ENCODE results near the gene MYH14. TPM values are rescaled to one million over a fixed set of nuclear protein-coding genes. Genes with fewer than 3 reads are reported as not detected.

Gene MYH14
- total RNA-seq, 2 experiments from 2014 or later, result not detected

DNA sequence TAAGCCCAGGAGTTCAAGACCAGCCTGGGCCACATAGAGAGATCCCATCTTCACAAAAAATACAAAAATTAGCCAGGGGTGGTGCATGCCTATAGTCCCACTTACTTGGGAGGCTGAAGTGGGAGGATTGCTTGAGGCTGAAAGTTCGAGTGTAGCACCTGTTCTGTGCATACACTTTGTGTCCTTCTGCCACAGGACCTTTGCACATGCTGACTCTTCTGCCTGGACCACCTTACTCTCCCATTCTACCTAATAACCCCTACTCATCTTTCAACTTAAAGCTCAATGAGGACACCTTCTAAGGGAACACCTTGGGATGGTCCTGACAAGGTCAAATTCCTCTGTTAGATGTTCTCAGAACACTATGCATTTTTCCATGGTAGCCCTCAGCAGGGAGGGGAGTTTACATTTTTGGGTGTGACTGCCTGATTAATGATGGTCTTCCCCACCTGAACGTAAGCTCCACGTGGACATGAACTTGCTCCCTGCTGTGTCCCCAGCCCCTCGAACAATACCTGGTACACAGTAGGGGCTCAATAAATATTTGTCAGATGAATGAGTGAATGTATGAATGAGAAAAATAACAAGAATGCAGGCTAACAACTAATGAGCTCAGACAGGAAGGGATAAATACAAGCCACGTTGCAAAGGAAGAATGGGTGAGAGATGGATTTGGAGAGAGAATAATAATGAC is 29.2 kb upstream of the MYH14 start:
- TF ChIP-seq, protein P1, sequence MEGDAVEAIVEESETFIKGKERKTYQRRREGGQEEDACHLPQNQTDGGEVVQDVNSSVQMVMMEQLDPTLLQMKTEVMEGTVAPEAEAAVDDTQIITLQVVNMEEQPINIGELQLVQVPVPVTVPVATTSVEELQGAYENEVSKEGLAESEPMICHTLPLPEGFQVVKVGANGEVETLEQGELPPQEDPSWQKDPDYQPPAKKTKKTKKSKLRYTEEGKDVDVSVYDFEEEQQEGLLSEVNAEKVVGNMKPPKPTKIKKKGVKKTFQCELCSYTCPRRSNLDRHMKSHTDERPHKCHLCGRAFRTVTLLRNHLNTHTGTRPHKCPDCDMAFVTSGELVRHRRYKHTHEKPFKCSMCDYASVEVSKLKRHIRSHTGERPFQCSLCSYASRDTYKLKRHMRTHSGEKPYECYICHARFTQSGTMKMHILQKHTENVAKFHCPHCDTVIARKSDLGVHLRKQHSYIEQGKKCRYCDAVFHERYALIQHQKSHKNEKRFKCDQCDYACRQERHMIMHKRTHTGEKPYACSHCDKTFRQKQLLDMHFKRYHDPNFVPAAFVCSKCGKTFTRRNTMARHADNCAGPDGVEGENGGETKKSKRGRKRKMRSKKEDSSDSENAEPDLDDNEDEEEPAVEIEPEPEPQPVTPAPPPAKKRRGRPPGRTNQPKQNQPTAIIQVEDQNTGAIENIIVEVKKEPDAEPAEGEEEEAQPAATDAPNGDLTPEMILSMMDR (IDR thresholded peaks at IDR 0.05), result no peak
- peaks cover 22% of the 10 kb centered on the region for H3K27me3 Mint-ChIP-seq
- no peaks in the 10 kb centered on the region for H3K4me1 Mint-ChIP-seq (ENCODE audit: low read depth)
- no peak for ATAC-seq
- intact Hi-C loops (cut with micrococcal nuclease), result no loop called here
- ChIA-PET CTCF (no interaction called here), POLR2A (no interaction called here)
- no peak for DNase-seq
- H3K36me3 Mint-ChIP-seq (ENCODE audit: low read depth), result no peaks in the 10 kb centered on the region
- no peaks in the 10 kb centered on the region for H3K9me3 Mint-ChIP-seq
- H3K27ac Mint-ChIP-seq, result no peak overlapping the region
- no peak overlapping the region for H3K4me3 Mint-ChIP-seq

- ChIA-PET POLR2A (interaction anchor here (0.6 kb wide), 1 partner anchor 18 kb away, joined by 3 read pairs; no protein-coding TSS in a partner anchor), CTCF (no interaction called here)
- no peaks in the 10 kb centered on the region for H3K9me3 Mint-ChIP-seq
- ATAC-seq (no peak), DNase-seq (no peak)
- H3K4me3 Mint-ChIP-seq, result no peak overlapping the region
- TF ChIP-seq, protein P1 (IDR thresholded peaks at IDR 0.05), result no peak
- H3K36me3 Mint-ChIP-seq (ENCODE audit: low read depth), result no peaks in the 10 kb centered on the region
- H3K27ac Mint-ChIP-seq, result no peak overlapping the region
- no peaks in the 10 kb centered on the region for H3K4me1 Mint-ChIP-seq (ENCODE audit: low read depth)
- peaks cover 23% of the 10 kb centered on the region for H3K27me3 Mint-ChIP-seq
- intact Hi-C loops (cut with micrococcal nuclease), result no loop called here
Measured at GRCh38 chr19:50175924-50176323, 27.5 kb upstream of the MYH14 start.

DNA sequence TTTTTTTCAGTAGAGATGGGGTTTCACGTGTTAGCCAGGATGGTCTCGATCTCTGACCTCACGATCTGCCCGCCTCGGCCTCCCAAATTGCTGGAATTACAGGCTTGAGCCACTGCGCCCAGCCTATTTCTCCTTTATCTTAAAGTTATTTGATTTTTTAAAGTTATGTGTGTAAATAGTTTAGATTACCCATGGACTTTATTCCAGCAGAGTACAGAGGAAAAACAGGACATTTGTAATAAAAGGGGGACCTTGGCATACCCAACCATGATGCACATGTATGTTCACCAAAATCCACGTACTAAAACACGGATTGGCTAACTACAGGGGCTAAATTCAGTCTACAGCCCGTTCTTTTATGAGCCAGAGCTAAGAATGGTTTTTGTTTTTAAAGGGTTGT is 26.6 kb upstream of the MYH14 start:
- no peak for DNase-seq
- Mint-ChIP-seq H3K4me3 (no peak overlapping the region), H3K36me3 (ENCODE audit: low read depth) (no peaks in the 10 kb centered on the region), H3K4me1 (ENCODE audit: low read depth) (no peaks in the 10 kb centered on the region), H3K9me3 (no peaks in the 10 kb centered on the region), H3K27me3 (peaks cover 24% of the 10 kb centered on the region), H3K27ac (no peak overlapping the region)
- ATAC-seq, result no peak
- CTCF ChIA-PET, result no interaction called here
- TF ChIP-seq, protein P1 (IDR thresholded peaks at IDR 0.05), result no peak
- POLR2A ChIA-PET, result no interaction called here
- intact Hi-C loops (cut with micrococcal nuclease), result no loop called here

- Mint-ChIP-seq H3K27ac (no peak overlapping the region), H3K4me1 (ENCODE audit: low read depth) (no peaks in the 10 kb centered on the region), H3K4me3 (no peak overlapping the region), H3K9me3 (no peaks in the 10 kb centered on the region), H3K27me3 (peaks cover 24% of the 10 kb centered on the region), H3K36me3 (ENCODE audit: low read depth) (no peaks in the 10 kb centered on the region)
- CTCF ChIA-PET, result no interaction called here
- TF ChIP-seq, protein P1 (IDR thresholded peaks at IDR 0.05), result no peak
- DNase-seq, result no peak
- intact Hi-C loops (cut with micrococcal nuclease), result no loop called here
- ATAC-seq, result no peak
- POLR2A ChIA-PET, result no interaction called here
Measured at GRCh38 chr19:50178320-50178719, 25.1 kb upstream of the MYH14 start.

GRCh38 chr19:50178859-50179537 is 24.4 kb upstream of the MYH14 start:
- Mint-ChIP-seq H3K4me3 (no peak overlapping the region), H3K36me3 (ENCODE audit: low read depth) (no peaks in the 10 kb centered on the region), H3K27me3 (peaks cover 22% of the 10 kb centered on the region), H3K9me3 (no peaks in the 10 kb centered on the region), H3K27ac (no peak overlapping the region), H3K4me1 (ENCODE audit: low read depth) (no peaks in the 10 kb centered on the region)
- TF ChIP-seq, protein P1 (IDR thresholded peaks at IDR 0.05), result no peak
- intact Hi-C loops (cut with micrococcal nuclease), result no loop called here
- no peak for DNase-seq
- ChIA-PET POLR2A (no interaction called here), CTCF (no interaction called here)
- ATAC-seq, result no peak
